Neuron (in vitro differentiated cells): ENCODE results near the gene ADORA1.

Experiments used
- H2AFZ ChIP-seq: one replicate; pipeline ENCODE4 v1.6.1; 2013; ENCODE audit warnings: low read depth, mild to moderate bottlenecking, inconsistent platforms, low read length, moderate library complexity
- H3K27me3 ChIP-seq: one replicate; pipeline ENCODE4 v1.6.1; 2013; ENCODE audit warnings: low read length; ENCODE audit not compliant: insufficient read depth
- H3K36me3 ChIP-seq: one replicate; pipeline ENCODE4 v1.6.1; 2013; ENCODE audit warnings: low read length; ENCODE audit not compliant: insufficient read depth
- H3K4me1 ChIP-seq: one replicate; pipeline ENCODE4 v1.6.1; 2013; ENCODE audit warnings: low read length; ENCODE audit not compliant: insufficient read depth
- H3K4me3 ChIP-seq: 2 replicates; pipeline ENCODE4 v1.5.1; 2013; ENCODE audit warnings: mild to moderate bottlenecking, low read length, moderate library complexity
- H3K9me3 ChIP-seq: one replicate; pipeline ENCODE4 v1.6.1; 2013; ENCODE audit warnings: low read length

ADORA1 gene

GRCh38 chr1:203184467-203184866 is 56.9 kb downstream of the ADORA1 start:
- H2AFZ ChIP-seq: no peak overlapping the region
- H3K4me1 ChIP-seq: peaks cover 23% of the 10 kb centered on the region

GRCh38 chr1:203185061-203185461 is 57.5 kb downstream of the ADORA1 start:
- Histone ChIP-seq H3K27me3 (no peaks in the 10 kb centered on the region), H3K4me3 (no peak overlapping the region), H3K36me3 (no peaks in the 10 kb centered on the region), H3K4me1 (peaks cover 23% of the 10 kb centered on the region), H3K9me3 (no peaks in the 10 kb centered on the region), H2AFZ (no peak overlapping the region)

More at GRCh38 chr1:203184467-203184866, 56.9 kb downstream of the ADORA1 start:
- H3K4me3 ChIP-seq: no peak overlapping the region
- H3K36me3 ChIP-seq: no peaks in the 10 kb centered on the region
- H3K9me3 ChIP-seq: no peaks in the 10 kb centered on the region
- no peaks in the 10 kb centered on the region for H3K27me3 ChIP-seq

GRCh38 chr1:203185585-203185984 is 58.1 kb downstream of the ADORA1 start:
- H3K36me3 ChIP-seq: no peaks in the 10 kb centered on the region
- no peaks in the 10 kb centered on the region for H3K27me3 ChIP-seq
- no peaks in the 10 kb centered on the region for H3K9me3 ChIP-seq
- H3K4me3 ChIP-seq: no peak overlapping the region
- H3K4me1 ChIP-seq: peaks cover 23% of the 10 kb centered on the region
- H2AFZ ChIP-seq: no peak overlapping the region

GRCh38 chr1:203186091-203186445 is 58.5 kb downstream of the ADORA1 start:
- Histone ChIP-seq H3K4me1 (peaks cover 23% of the 10 kb centered on the region), H3K4me3 (no peak overlapping the region), H3K36me3 (no peaks in the 10 kb centered on the region)

DNA sequence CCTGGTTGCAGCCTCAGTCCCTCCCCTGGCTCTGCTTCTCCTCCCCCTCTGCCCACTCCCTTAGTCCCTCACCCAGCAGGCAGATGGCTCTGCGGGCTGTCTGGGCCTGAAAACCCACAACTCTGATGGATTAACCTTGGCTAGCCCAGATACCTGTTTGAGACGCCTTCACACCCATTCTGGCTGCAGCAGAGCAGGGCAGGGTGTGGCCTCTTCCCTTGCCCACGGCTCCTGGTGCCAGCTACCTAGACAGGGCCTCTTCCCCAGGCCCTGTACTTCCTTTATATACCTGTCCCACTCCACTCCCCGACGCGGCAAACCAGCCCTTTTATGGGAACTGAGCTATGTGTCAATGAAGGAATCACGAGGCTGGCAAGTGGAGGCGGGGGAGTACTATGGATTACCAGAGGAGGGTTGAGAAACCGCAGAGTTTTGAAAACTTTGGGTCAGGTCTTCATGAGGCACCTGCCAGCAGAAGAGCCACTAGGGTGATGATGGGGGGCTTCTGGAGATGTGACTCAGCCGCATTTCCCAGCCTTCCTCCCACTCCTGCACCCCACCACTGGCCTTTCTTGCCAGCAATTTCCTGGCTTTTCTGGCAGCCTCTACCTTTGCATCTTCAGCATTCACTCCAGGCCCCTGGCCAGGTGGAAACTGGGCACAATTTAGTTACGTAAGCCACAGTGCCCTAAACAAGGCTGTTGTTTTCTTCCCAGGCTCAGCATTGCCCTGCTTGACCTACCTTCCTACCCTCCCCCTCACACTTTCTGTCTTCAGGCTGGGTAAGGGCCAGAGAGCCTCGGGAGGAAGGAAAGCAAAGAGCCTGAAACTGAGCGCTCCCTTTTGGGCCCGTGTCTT is 59.1 kb downstream of the ADORA1 start, which contains the start of gene CHI3L1:
CHI3L1 (minus strand) TSS at position 259 of the 858 bp plus-strand sequence; CDS start at position 178, 81 bp downstream.
- peaks cover 23% of the 10 kb centered on the region for H3K4me1 ChIP-seq
- H3K36me3 ChIP-seq: no peaks in the 10 kb centered on the region
- H3K4me3 ChIP-seq: no peak within 1 kb of the TSS
- H3K27me3 ChIP-seq: no peaks in the 10 kb centered on the region
- no peaks in the 10 kb centered on the region for H3K9me3 ChIP-seq
- H2AFZ ChIP-seq: peak within 1 kb of the TSS; percentile 53

More at GRCh38 chr1:203186091-203186445, 58.5 kb downstream of the ADORA1 start:
- Histone ChIP-seq H2AFZ (no peak overlapping the region), H3K27me3 (no peaks in the 10 kb centered on the region), H3K9me3 (no peaks in the 10 kb centered on the region)

DNA sequence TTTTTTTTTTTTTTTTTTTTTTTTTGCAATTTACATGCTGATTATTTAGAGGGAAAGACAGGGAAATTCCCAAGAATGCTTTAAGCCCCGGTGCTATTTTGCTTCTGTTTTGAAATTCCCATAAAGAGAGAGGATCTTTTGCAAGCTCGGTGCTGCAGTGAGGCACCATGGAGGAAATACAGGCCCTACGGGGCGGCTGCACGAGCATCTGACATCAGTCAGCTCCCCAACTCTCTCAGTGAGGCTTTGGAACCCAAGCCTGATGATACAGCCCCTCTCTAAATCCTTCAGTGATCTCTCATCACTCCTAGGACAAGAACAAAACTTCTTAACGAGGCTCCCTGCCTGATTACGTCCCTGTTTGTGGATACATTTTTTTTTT is 59.8 kb downstream of the ADORA1 start:
- Histone ChIP-seq H3K4me1 (peaks cover 23% of the 10 kb centered on the region), H3K4me3 (no peak overlapping the region), H3K36me3 (no peaks in the 10 kb centered on the region), H3K9me3 (no peaks in the 10 kb centered on the region), H3K27me3 (no peaks in the 10 kb centered on the region), H2AFZ (peak overlapping the region; percentile 53)

DNA sequence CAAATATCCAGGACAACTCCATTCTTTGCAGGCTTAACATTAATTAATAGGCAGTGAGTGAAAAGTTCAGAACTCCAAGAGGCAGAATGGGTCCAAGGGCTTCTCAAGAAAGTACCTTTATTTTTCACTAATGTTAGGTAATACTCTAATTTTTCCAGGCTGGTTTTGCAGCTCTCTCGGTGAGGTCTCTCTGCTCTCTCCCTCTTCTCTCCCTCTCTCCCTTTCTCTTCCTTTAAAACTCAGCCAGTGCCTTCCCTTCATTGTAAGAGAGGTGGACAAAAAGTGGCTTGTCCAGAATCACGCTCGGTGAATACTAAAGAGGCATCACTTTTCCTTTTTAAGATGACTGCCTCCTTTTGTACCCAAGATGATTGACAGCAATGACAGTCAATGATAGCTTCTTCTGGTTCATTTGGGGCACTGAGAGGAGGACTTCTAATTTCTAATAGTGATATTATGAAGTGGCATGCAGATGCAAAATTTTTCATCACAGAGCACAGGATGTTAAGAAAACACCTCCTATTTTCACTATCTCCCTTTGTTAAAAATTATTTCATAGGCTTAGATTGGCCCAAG is 60.3 kb downstream of the ADORA1 start:
- Histone ChIP-seq H3K4me1 (peaks cover 23% of the 10 kb centered on the region), H3K4me3 (no peak overlapping the region), H3K36me3 (no peaks in the 10 kb centered on the region), H3K27me3 (no peaks in the 10 kb centered on the region), H3K9me3 (no peaks in the 10 kb centered on the region), H2AFZ (peak overlapping the region; percentile 53)

GRCh38 chr1:203188686-203189232 is 61.2 kb downstream of the ADORA1 start:
- peaks cover 23% of the 10 kb centered on the region for H3K4me1 ChIP-seq
- no peaks in the 10 kb centered on the region for H3K27me3 ChIP-seq
- H3K36me3 ChIP-seq: no peaks in the 10 kb centered on the region

GRCh38 chr1:203189951-203190352 is 62.4 kb downstream of the ADORA1 start:
- no peaks in the 10 kb centered on the region for H3K36me3 ChIP-seq
- no peaks in the 10 kb centered on the region for H3K9me3 ChIP-seq
- peaks cover 23% of the 10 kb centered on the region for H3K4me1 ChIP-seq
- no peaks in the 10 kb centered on the region for H3K27me3 ChIP-seq
- no peak overlapping the region for H3K4me3 ChIP-seq
- no peak overlapping the region for H2AFZ ChIP-seq

More at GRCh38 chr1:203188686-203189232, 61.2 kb downstream of the ADORA1 start:
- Histone ChIP-seq H2AFZ (no peak overlapping the region), H3K9me3 (no peaks in the 10 kb centered on the region), H3K4me3 (no peak overlapping the region)

DNA sequence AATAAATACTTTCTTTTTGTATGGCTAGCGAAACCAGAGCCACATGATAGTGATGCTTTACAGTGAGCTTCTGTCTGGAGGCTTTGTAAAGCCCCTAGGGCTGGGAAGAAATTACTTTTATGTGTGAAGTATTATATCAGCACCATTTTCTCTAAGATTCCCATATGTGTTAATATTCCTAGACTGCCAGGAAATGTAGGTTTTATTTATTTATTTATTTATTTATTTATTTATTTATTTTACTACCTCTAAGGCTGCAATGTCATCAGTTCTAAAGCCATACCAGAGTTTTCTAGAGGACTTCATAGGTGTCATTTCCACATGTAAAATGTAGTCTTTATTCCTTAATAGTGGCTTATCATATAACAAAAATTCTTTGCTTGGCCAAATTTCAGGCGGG is 63.4 kb downstream of the ADORA1 start:
- no peaks in the 10 kb centered on the region for H3K27me3 ChIP-seq
- no peaks in the 10 kb centered on the region for H3K9me3 ChIP-seq
- no peak overlapping the region for H2AFZ ChIP-seq
- H3K4me3 ChIP-seq: no peak overlapping the region
- H3K36me3 ChIP-seq: no peaks in the 10 kb centered on the region
- H3K4me1 ChIP-seq: peaks cover 23% of the 10 kb centered on the region

GRCh38 chr1:203196371-203196770 is 68.8 kb downstream of the ADORA1 start:
- peaks cover 1% of the 10 kb centered on the region for H3K27me3 ChIP-seq
- no peak overlapping the region for H3K4me3 ChIP-seq
- H3K9me3 ChIP-seq: peaks cover 3% of the 10 kb centered on the region
- no peaks in the 10 kb centered on the region for H3K36me3 ChIP-seq
- H3K4me1 ChIP-seq: no peaks in the 10 kb centered on the region
- no peak overlapping the region for H2AFZ ChIP-seq

DNA sequence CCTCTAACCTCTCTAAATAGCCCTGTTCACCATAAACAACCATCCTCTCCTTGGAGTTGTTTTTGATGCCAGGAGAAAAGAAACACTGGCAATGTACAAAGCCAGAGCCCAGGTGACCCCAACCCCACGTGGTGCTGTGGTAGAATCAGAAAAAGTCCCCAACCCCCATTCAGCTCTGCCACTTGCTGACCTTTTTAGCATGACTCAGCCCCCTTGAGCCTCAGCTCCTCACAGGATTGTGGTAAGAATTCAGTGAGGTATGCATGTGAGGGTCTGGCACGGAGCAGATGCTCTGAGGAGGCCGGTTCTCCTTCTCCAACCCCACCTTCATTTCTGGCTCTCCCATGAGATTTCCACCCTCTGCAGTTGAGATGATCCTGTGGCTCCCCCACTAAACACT is 70.1 kb downstream of the ADORA1 start:
- Histone ChIP-seq H2AFZ (no peak overlapping the region), H3K4me1 (no peaks in the 10 kb centered on the region), H3K27me3 (peaks cover 6% of the 10 kb centered on the region)

GRCh38 chr1:203199002-203199401 is 71.5 kb downstream of the ADORA1 start:
- Histone ChIP-seq H3K4me1 (no peaks in the 10 kb centered on the region), H3K9me3 (peaks cover 3% of the 10 kb centered on the region), H3K27me3 (peaks cover 10% of the 10 kb centered on the region), H3K36me3 (no peaks in the 10 kb centered on the region), H2AFZ (no peak overlapping the region), H3K4me3 (no peak overlapping the region)

More for the DNA sequence above, 70.1 kb downstream of the ADORA1 start:
- Histone ChIP-seq H3K9me3 (peaks cover 3% of the 10 kb centered on the region), H3K36me3 (no peaks in the 10 kb centered on the region), H3K4me3 (no peak overlapping the region)
